Upper lobe of left lung (tissue), 6 donors: ENCODE measurements around the gene RAD50. TPM values are rescaled to one million over a fixed set of nuclear protein-coding genes. Genes with fewer than 3 reads are reported as not detected.

ENCODE experiments used
- ATAC-seq, 2 donors: fragments of 200-7000 bp; cut with Tn5 transposase; one replicate each; pipeline ENCODE4 v1.9.1; 2022; ENCODE audit warnings: mild to moderate bottlenecking in 2 of 2, moderate library complexity in 2 of 2; ENCODE audit not compliant: low FRiP score in 2 of 2
- DNase-seq, 2 donors: peaks; one replicate each; pipeline ENCODE4 v3.0.0-alpha.2; 2019 to 2020
- H3K27ac ChIP-seq, 4 donors: fragments of 200-600 bp; sonication (generic); one replicate each; pipeline ENCODE4 v1.5.1; 2016 to 2019
- H3K27me3 ChIP-seq, 4 donors: fragments of 200-600 bp; sonication (generic); one replicate each; pipeline ENCODE4 v1.5.1; 2017 to 2019
- H3K36me3 ChIP-seq, 4 donors: fragments of 200-600 bp; sonication (generic); one replicate each; pipeline ENCODE4 v1.5.1; 2016 to 2019
- H3K4me1 ChIP-seq, 4 donors: fragments of 200-600 bp; sonication (generic); one replicate each; pipeline ENCODE4 v1.5.1; 2018 to 2019
- H3K4me3 ChIP-seq, 4 donors: fragments of 200-600 bp; sonication (generic); one replicate each; pipeline ENCODE4 v1.5.1; 2017 to 2019; ENCODE audit warnings: mild to moderate bottlenecking in 2 of 4, moderate library complexity in 1 of 4
- H3K9me3 ChIP-seq, 4 donors: fragments of 200-600 bp; sonication (generic); one replicate each; pipeline ENCODE4 v1.5.1; 2018 to 2019
- EP300 ChIP-seq, 4 donors: sonication (generic); formaldehyde crosslinking; IDR thresholded peaks; one replicate each; pipeline ENCODE4 v1.5.1; 2017; ENCODE audit warnings: antibody characterized with exemption in 4 of 4, control low read depth in 2 of 4
- POLR2A ChIP-seq, 4 donors: fragments of 450-650 bp; IDR thresholded peaks; one replicate each; pipeline ENCODE4 v1.5.1; 2016 to 2017; ENCODE audit warnings: antibody characterized with exemption in 4 of 4, mild to moderate bottlenecking in 2 of 4
- POLR2AphosphoS5 ChIP-seq, 2 donors: sonication (generic); formaldehyde crosslinking; IDR thresholded peaks; one replicate each; pipeline ENCODE4 v1.5.1; 2017; ENCODE audit warnings: antibody characterized with exemption in 2 of 2
- WGBS, 2 donors: methylation state at CpG; one replicate each; pipeline ENCODE4 v1.1.5; 2017 to 2018; 5-methylcytosine and 5-hydroxymethylcytosine counted together
- total RNA-seq, 6 donors: library from RNA; depleted of rRNA in 4 of 6; stranded (reverse); fragments of >200 nt in 4 of 6; gene quantifications; one replicate each; pipeline versions ENCODE4 v1.1.0 to v1.2.1, GENCODE V29; 2016 to 2021
- TF ChIP-seq, protein P1 (sequence below), 6 experiments: fragments of 450-650 bp in 4 of 6; fragments of 200-600 bp in 2 of 6; sonication (generic) in 2 of 6; IDR thresholded peaks; one replicate each; pipeline ENCODE4 v1.5.1; 2016 to 2019; ENCODE audit warnings: antibody characterized with exemption in 6 of 6
- donor health status: DM: no; HTN: no; CAD: no; lungs with moderate emphysema.
- donor health status: DM: no; HTN: yes; CAD: no; lungs with severe emphysema.

The RAD50 gene
- total RNA-seq, 6 donors from 2014 or later = 26.2 to 105 (median 33.3) TPM

DNA sequence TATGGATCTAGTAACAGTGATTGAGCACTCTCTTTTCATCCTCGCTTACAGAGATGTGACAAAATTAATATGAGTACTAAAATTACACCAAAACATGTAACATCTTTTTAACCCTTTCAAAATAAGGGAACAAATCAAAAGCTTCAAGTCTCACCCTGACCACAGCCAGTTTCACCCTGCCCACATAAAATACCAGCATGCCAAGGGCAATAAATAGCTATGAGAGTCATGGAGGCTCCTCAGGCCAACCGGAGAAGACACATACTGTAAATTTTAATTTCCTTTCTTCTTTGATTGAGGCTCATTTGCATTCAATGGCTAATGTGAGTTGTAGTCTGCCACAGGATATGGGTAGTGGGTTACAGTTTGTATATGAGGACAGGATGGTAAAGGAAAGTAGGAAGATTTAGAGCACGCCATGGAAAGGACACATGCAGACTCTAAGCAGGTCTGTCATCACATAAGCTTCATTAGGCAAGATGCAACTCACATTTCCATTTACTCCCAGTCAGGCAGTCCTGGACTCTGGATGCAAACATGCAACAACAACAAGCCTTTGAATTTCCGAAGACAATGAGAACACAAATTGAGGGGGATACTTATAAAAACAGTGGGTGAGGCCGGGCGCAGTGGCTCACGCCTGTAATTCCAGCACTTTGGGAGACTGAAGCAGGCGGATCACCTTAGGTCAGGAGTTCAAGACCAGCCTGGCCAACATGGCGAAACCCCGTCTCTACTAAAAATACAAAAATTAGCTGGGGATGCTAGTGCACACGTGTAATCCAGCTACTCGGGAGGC lies 128.3 kb downstream of the RAD50 start:
- Histone ChIP-seq H3K9me3 (no peaks in the 10 kb centered on the region), H3K4me1 (peaks cover 0 to 6% (median 0%) of the 10 kb centered on the region in 4 donors), H3K27me3 (no peaks in the 10 kb centered on the region), H3K4me3 (no peak overlapping the region), H3K27ac (no peak overlapping the region), H3K36me3 (no peaks in the 10 kb centered on the region)
- no peak for ATAC-seq
- WGBS, 2 donors = 87 to 92% methylated on average over 12 of the region's 12 CpGs
- DNase-seq = no peak
- TF ChIP-seq POLR2A (IDR thresholded peaks at IDR 0.05) (no peak), POLR2AphosphoS5 (IDR thresholded peaks at IDR 0.05) (no peak), EP300 (IDR thresholded peaks at IDR 0.05) (no peak)
- TF ChIP-seq, protein P1, sequence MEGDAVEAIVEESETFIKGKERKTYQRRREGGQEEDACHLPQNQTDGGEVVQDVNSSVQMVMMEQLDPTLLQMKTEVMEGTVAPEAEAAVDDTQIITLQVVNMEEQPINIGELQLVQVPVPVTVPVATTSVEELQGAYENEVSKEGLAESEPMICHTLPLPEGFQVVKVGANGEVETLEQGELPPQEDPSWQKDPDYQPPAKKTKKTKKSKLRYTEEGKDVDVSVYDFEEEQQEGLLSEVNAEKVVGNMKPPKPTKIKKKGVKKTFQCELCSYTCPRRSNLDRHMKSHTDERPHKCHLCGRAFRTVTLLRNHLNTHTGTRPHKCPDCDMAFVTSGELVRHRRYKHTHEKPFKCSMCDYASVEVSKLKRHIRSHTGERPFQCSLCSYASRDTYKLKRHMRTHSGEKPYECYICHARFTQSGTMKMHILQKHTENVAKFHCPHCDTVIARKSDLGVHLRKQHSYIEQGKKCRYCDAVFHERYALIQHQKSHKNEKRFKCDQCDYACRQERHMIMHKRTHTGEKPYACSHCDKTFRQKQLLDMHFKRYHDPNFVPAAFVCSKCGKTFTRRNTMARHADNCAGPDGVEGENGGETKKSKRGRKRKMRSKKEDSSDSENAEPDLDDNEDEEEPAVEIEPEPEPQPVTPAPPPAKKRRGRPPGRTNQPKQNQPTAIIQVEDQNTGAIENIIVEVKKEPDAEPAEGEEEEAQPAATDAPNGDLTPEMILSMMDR (IDR thresholded peaks at IDR 0.05) = no peak

DNA sequence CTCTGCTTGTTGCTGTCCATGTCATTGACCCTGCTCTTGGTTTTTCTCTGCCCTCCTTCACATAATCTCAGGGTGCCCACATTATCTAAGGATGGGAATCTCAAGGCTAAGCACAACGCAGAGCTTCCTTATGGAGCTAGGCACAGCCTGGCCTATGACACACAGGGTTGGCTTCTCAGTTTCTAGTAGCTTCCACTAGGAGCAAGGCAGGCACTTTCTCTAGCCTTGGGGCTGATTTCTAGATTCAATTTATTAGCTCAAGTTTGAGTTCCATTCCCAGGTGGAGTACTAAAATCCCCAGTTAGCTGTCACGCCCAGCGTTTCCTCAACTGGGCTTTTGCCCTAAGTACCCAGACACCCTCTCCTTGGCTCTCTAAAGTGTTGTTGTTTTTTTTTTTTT lies 129.4 kb downstream of the RAD50 start:
- H3K4me1 ChIP-seq = peaks cover 0 to 6% (median 0%) of the 10 kb centered on the region in 4 donors
- H3K36me3 ChIP-seq = no peaks in the 10 kb centered on the region
- H3K4me3 ChIP-seq = no peak overlapping the region
- WGBS, 2 donors = 93 to 95% methylated on average over 3 of the region's 3 CpGs
- ATAC-seq (no peak), DNase-seq (no peak)
- no peak overlapping the region for H3K27ac ChIP-seq
- H3K9me3 ChIP-seq = no peaks in the 10 kb centered on the region
- H3K27me3 ChIP-seq = no peaks in the 10 kb centered on the region
- TF ChIP-seq POLR2AphosphoS5 (IDR thresholded peaks at IDR 0.05) (no peak), EP300 (IDR thresholded peaks at IDR 0.05) (no peak), POLR2A (IDR thresholded peaks at IDR 0.05) (no peak)
- TF ChIP-seq, protein P1 (IDR thresholded peaks at IDR 0.05) = no peak

DNA sequence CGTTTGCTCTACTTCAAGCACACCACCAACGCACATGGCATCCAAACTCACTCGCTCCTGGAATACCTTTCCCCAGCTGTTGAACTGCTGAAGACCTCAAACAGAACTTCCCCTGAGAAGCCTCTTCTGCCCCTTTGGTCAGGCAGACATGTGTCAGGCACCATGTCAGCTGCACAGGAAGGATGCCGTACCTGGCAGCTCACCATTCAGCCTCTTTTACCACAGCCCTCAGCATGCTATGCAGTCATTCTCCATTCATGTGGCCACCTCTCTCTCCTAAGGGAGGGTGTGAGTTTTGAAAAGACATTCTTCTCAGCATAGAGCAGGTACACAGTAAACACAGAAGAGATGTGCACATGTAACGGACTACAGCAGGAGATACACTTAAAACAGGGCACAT lies 131.2 kb downstream of the RAD50 start:
- H3K36me3 ChIP-seq = no peaks in the 10 kb centered on the region
- H3K4me1 ChIP-seq = peaks cover 0 to 6% (median 0%) of the 10 kb centered on the region in 4 donors
- H3K27ac ChIP-seq = no peak overlapping the region
- no peaks in the 10 kb centered on the region for H3K9me3 ChIP-seq
- 85 to 86% methylated on average over 5 of the region's 5 CpGs for WGBS, 2 donors
- no peak for ATAC-seq
- H3K27me3 ChIP-seq = no peaks in the 10 kb centered on the region
- no peak overlapping the region for H3K4me3 ChIP-seq
- TF ChIP-seq POLR2A (IDR thresholded peaks at IDR 0.05) (no peak), EP300 (IDR thresholded peaks at IDR 0.05) (no peak), POLR2AphosphoS5 (IDR thresholded peaks at IDR 0.05) (no peak)
- TF ChIP-seq, protein P1 (IDR thresholded peaks at IDR 0.05) = no peak
- DNase-seq = no peak

DNA sequence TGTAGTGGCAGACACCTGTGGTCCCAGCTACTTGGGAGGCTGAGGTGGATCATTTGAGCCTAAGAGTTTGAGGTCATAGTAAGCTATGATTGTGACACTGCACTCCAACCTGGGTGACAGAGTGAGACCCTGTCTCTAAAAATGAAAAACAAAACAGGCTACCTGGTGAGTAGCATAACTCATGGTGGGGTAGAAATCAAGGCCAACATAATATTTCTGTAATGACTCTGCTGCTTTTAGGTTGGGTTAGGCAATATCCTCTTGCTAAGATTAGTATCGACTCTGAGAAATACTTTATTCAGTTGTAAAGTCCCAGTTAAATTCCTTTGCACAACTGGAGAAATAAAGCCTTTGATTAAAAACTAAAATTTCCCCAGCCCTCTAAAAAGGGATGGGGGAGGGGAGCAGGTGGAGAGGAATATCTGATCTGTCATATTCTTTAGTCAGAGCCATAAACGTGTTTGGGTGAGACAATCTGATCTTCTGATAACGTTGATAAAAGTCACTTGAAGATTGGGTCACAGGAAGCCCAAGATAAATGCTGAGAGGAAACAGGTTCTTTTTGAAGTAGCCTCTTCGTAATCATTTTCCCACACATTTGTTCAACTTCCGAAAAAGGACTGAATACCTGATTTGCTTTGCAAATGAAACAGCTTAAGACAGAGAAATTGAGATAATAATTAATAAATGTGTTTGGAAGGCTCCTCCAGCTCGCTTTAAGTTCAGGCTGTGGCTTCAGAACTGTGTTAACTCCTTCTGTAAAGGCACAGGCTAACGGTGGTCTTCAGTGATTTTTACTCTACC lies 132.0 kb downstream of the RAD50 start:
- H3K36me3 ChIP-seq = no peaks in the 10 kb centered on the region
- no peak overlapping the region for H3K27ac ChIP-seq
- TF ChIP-seq POLR2AphosphoS5 (IDR thresholded peaks at IDR 0.05) (no peak), POLR2A (IDR thresholded peaks at IDR 0.05) (no peak), EP300 (IDR thresholded peaks at IDR 0.05) (no peak)
- TF ChIP-seq, protein P1 (IDR thresholded peaks at IDR 0.05) = no peak
- WGBS, 2 donors = 29 to 39% methylated on average over 7 of the region's 7 CpGs
- H3K4me1 ChIP-seq = peaks cover 0 to 6% (median 0%) of the 10 kb centered on the region in 4 donors
- no peaks in the 10 kb centered on the region for H3K27me3 ChIP-seq
- no peak overlapping the region for H3K4me3 ChIP-seq
- ATAC-seq (no peak), DNase-seq (no peak)
- no peaks in the 10 kb centered on the region for H3K9me3 ChIP-seq
